ENCODE results near the gene ZNF804A.

The ZNF804A gene

GRCh38 chr2:184875212-184875611 lies 276.9 kb downstream of the ZNF804A start:
- Histone ChIP-seq H3K18ac (ENCODE audit: low read depth in 1 of 2, low read length in 2 of 2) (no peak overlapping the region), H2AK5ac (ENCODE audit: low read length, severe bottlenecking) (no peak overlapping the region), H3K4me2 (ENCODE audit: low read length, poor library complexity, severe bottlenecking) (no peak overlapping the region), H3K14ac (ENCODE audit: low read length in 2 of 2) (no peak overlapping the region), H3K27ac (ENCODE audit: low read length, poor library complexity, severe bottlenecking) (no peak overlapping the region), H3K36me3 (ENCODE audit: control insufficient read depth in 1 of 2, insufficient read depth in 2 of 2, low read depth in 1 of 2, low read length in 2 of 2) (no peaks in the 10 kb centered on the region), H2AFZ (ENCODE audit: low read depth, low read length) (no peak overlapping the region), H3K4ac (ENCODE audit: low read depth in 1 of 2, low read length in 2 of 2) (no peak overlapping the region), H3K23ac (ENCODE audit: low read length in 2 of 2) (no peak overlapping the region), H3K9me3 (ENCODE audit: control insufficient read depth, low read length) (no peaks in the 10 kb centered on the region), H3K9ac (ENCODE audit: low read length) (no peak overlapping the region), H3K27me3 (ENCODE audit: control insufficient read depth in 1 of 2, insufficient read depth in 1 of 2, low read length in 2 of 2) (no peaks in the 10 kb centered on the region), H2BK12ac (ENCODE audit: low read length in 2 of 2) (no peak overlapping the region), H4K8ac (ENCODE audit: low read length) (no peak overlapping the region), H2BK15ac (ENCODE audit: low read depth, poor library complexity, severe bottlenecking) (no peak overlapping the region), H4K91ac (ENCODE audit: low read length) (no peak overlapping the region), H2BK120ac (ENCODE audit: low read depth, low read length) (no peak overlapping the region), H3K79me1 (replicated peaks; ENCODE audit: low read length, poor library complexity, severe bottlenecking) (no peaks in the 10 kb centered on the region), H3K4me1 (ENCODE audit: control insufficient read depth, insufficient read depth, low read depth, low read length) (no peaks in the 10 kb centered on the region), H2BK5ac (ENCODE audit: low read depth, low read length, poor library complexity, severe bottlenecking) (no peak overlapping the region), H3K4me3 (ENCODE audit: insufficient read depth in 1 of 2, low read depth in 1 of 2, low read length in 2 of 2) (no peak overlapping the region)
- no peak for DNase-seq

GRCh38 chr2:184875911-184876310 lies 277.6 kb downstream of the ZNF804A start:
- H3K14ac ChIP-seq (ENCODE audit: low read length in 2 of 2): no peak overlapping the region
- H2BK15ac ChIP-seq (ENCODE audit: low read depth, poor library complexity, severe bottlenecking): no peak overlapping the region
- H2AFZ ChIP-seq (ENCODE audit: low read depth, low read length): no peak overlapping the region
- no peak overlapping the region for H4K91ac ChIP-seq (ENCODE audit: low read length)
- no peak overlapping the region for H2BK12ac ChIP-seq (ENCODE audit: low read length in 2 of 2)
- H2BK120ac ChIP-seq (ENCODE audit: low read depth, low read length): no peak overlapping the region
- H3K23ac ChIP-seq (ENCODE audit: low read length in 2 of 2): no peak overlapping the region
- no peak overlapping the region for H3K9ac ChIP-seq (ENCODE audit: low read length)
- DNase-seq: no peak
- H3K18ac ChIP-seq (ENCODE audit: low read depth in 1 of 2, low read length in 2 of 2): no peak overlapping the region
- peaks cover 6% of the 10 kb centered on the region for H3K9me3 ChIP-seq (ENCODE audit: control insufficient read depth, low read length)
- no peaks in the 10 kb centered on the region for H3K27me3 ChIP-seq (ENCODE audit: control insufficient read depth in 1 of 2, insufficient read depth in 1 of 2, low read length in 2 of 2)
- no peak overlapping the region for H3K4me3 ChIP-seq (ENCODE audit: insufficient read depth in 1 of 2, low read depth in 1 of 2, low read length in 2 of 2)
- no peaks in the 10 kb centered on the region for H3K79me1 ChIP-seq (replicated peaks; ENCODE audit: low read length, poor library complexity, severe bottlenecking)
- no peaks in the 10 kb centered on the region for H3K4me1 ChIP-seq (ENCODE audit: control insufficient read depth, insufficient read depth, low read depth, low read length)
- H2BK5ac ChIP-seq (ENCODE audit: low read depth, low read length, poor library complexity, severe bottlenecking): no peak overlapping the region
- H4K8ac ChIP-seq (ENCODE audit: low read length): no peak overlapping the region
- H3K4ac ChIP-seq (ENCODE audit: low read depth in 1 of 2, low read length in 2 of 2): no peak overlapping the region
- no peaks in the 10 kb centered on the region for H3K36me3 ChIP-seq (ENCODE audit: control insufficient read depth in 1 of 2, insufficient read depth in 2 of 2, low read depth in 1 of 2, low read length in 2 of 2)
- no peak overlapping the region for H3K27ac ChIP-seq (ENCODE audit: low read length, poor library complexity, severe bottlenecking)
- H2AK5ac ChIP-seq (ENCODE audit: low read length, severe bottlenecking): no peak overlapping the region
- H3K4me2 ChIP-seq (ENCODE audit: low read length, poor library complexity, severe bottlenecking): no peak overlapping the region

- no peak overlapping the region for H2BK15ac ChIP-seq (ENCODE audit: low read depth, poor library complexity, severe bottlenecking)
- H2AFZ ChIP-seq (ENCODE audit: low read depth, low read length): no peak overlapping the region
- H2BK5ac ChIP-seq (ENCODE audit: low read depth, low read length, poor library complexity, severe bottlenecking): no peak overlapping the region
- no peaks in the 10 kb centered on the region for H3K36me3 ChIP-seq (ENCODE audit: control insufficient read depth in 1 of 2, insufficient read depth in 2 of 2, low read depth in 1 of 2, low read length in 2 of 2)
- H3K4me1 ChIP-seq (ENCODE audit: control insufficient read depth, insufficient read depth, low read depth, low read length): no peaks in the 10 kb centered on the region
- no peak overlapping the region for H4K8ac ChIP-seq (ENCODE audit: low read length)
- H2BK12ac ChIP-seq (ENCODE audit: low read length in 2 of 2): no peak overlapping the region
- H3K27ac ChIP-seq (ENCODE audit: low read length, poor library complexity, severe bottlenecking): no peak overlapping the region
- no peak overlapping the region for H2AK5ac ChIP-seq (ENCODE audit: low read length, severe bottlenecking)
- H3K4ac ChIP-seq (ENCODE audit: low read depth in 1 of 2, low read length in 2 of 2): no peak overlapping the region
- no CpG with 5 or more reads among the region's 2 CpGs for WGBS
- DNase-seq: no peak
- H3K18ac ChIP-seq (ENCODE audit: low read depth in 1 of 2, low read length in 2 of 2): no peak overlapping the region
- no peak overlapping the region for H3K14ac ChIP-seq (ENCODE audit: low read length in 2 of 2)
- no peaks in the 10 kb centered on the region for H3K27me3 ChIP-seq (ENCODE audit: control insufficient read depth in 1 of 2, insufficient read depth in 1 of 2, low read length in 2 of 2)
- no peaks in the 10 kb centered on the region for H3K79me1 ChIP-seq (replicated peaks; ENCODE audit: low read length, poor library complexity, severe bottlenecking)
- no peak overlapping the region for H2BK120ac ChIP-seq (ENCODE audit: low read depth, low read length)
- H3K23ac ChIP-seq (ENCODE audit: low read length in 2 of 2): no peak overlapping the region
- peaks cover 13% of the 10 kb centered on the region for H3K9me3 ChIP-seq (ENCODE audit: control insufficient read depth, low read length)
- H3K4me3 ChIP-seq (ENCODE audit: insufficient read depth in 1 of 2, low read depth in 1 of 2, low read length in 2 of 2): no peak overlapping the region
- H4K91ac ChIP-seq (ENCODE audit: low read length): no peak overlapping the region
- H3K4me2 ChIP-seq (ENCODE audit: low read length, poor library complexity, severe bottlenecking): no peak overlapping the region
- no peak overlapping the region for H3K9ac ChIP-seq (ENCODE audit: low read length)
Observed at GRCh38 chr2:184877909-184878308, 279.6 kb downstream of the ZNF804A start.

- Histone ChIP-seq H3K27ac (ENCODE audit: low read length, poor library complexity, severe bottlenecking) (no peak overlapping the region), H3K9me3 (ENCODE audit: control insufficient read depth, low read length) (peaks cover 16% of the 10 kb centered on the region), H2BK12ac (ENCODE audit: low read length in 2 of 2) (no peak overlapping the region), H3K18ac (ENCODE audit: low read depth in 1 of 2, low read length in 2 of 2) (no peak overlapping the region), H4K8ac (ENCODE audit: low read length) (no peak overlapping the region), H2BK120ac (ENCODE audit: low read depth, low read length) (no peak overlapping the region), H2BK5ac (ENCODE audit: low read depth, low read length, poor library complexity, severe bottlenecking) (no peak overlapping the region), H3K23ac (ENCODE audit: low read length in 2 of 2) (no peak overlapping the region), H3K4me3 (ENCODE audit: insufficient read depth in 1 of 2, low read depth in 1 of 2, low read length in 2 of 2) (no peak overlapping the region), H3K4ac (ENCODE audit: low read depth in 1 of 2, low read length in 2 of 2) (no peak overlapping the region), H3K9ac (ENCODE audit: low read length) (no peak overlapping the region), H3K79me1 (replicated peaks; ENCODE audit: low read length, poor library complexity, severe bottlenecking) (no peaks in the 10 kb centered on the region), H3K36me3 (ENCODE audit: control insufficient read depth in 1 of 2, insufficient read depth in 2 of 2, low read depth in 1 of 2, low read length in 2 of 2) (no peaks in the 10 kb centered on the region), H3K14ac (ENCODE audit: low read length in 2 of 2) (no peak overlapping the region), H4K91ac (ENCODE audit: low read length) (no peak overlapping the region), H2AFZ (ENCODE audit: low read depth, low read length) (no peak overlapping the region), H3K4me2 (ENCODE audit: low read length, poor library complexity, severe bottlenecking) (no peak overlapping the region), H2BK15ac (ENCODE audit: low read depth, poor library complexity, severe bottlenecking) (no peak overlapping the region), H2AK5ac (ENCODE audit: low read length, severe bottlenecking) (no peak overlapping the region), H3K4me1 (ENCODE audit: control insufficient read depth, insufficient read depth, low read depth, low read length) (no peaks in the 10 kb centered on the region), H3K27me3 (ENCODE audit: control insufficient read depth in 1 of 2, insufficient read depth in 1 of 2, low read length in 2 of 2) (no peaks in the 10 kb centered on the region)
- DNase-seq: no peak
- WGBS: no CpG with 5 or more reads among the region's 1 CpG
Observed at GRCh38 chr2:184879671-184880070, 281.3 kb downstream of the ZNF804A start.

Measured in mesenchymal stem cell (in vitro differentiated cells and primary cell).